Measurements from ENCODE around the gene RAD9A.

Gene RAD9A

DNA sequence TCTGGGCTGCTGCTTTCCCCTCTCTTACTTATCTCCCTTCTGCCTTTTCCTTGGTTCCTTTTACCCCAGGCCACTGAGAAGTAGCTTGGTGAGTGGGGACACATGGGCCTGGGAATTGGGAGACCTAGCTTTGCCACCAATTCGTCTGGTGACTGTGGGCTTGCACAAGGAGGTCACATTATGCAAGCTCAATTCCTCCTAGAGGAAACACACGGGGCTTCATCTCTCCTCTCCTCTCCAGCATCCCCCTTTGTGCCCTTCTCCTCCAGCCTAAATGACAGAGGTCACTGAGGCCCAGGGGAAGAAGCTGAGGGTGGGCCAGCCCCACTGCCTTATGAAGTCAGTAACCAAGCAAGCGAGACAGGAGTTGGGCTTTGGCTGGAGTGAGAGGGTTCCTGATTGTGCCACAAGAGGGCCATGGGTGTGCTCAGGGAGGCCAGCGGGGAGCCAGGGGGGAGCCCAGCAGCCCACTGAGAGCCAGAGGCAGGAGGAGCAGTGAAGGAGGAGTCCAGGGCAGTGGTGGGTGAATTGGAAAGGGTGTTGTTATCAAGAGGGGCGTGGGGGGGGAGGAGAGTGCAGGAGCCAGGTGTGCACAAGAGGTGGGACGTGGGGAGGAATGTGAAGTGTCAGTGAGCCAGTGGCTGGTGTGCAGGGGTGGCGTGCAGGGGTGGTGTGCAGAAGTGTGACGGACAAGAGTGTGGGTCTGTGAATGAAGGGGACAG is 20.4 kb upstream of the RAD9A start (continued):
- TF ChIP-seq, protein P1, sequence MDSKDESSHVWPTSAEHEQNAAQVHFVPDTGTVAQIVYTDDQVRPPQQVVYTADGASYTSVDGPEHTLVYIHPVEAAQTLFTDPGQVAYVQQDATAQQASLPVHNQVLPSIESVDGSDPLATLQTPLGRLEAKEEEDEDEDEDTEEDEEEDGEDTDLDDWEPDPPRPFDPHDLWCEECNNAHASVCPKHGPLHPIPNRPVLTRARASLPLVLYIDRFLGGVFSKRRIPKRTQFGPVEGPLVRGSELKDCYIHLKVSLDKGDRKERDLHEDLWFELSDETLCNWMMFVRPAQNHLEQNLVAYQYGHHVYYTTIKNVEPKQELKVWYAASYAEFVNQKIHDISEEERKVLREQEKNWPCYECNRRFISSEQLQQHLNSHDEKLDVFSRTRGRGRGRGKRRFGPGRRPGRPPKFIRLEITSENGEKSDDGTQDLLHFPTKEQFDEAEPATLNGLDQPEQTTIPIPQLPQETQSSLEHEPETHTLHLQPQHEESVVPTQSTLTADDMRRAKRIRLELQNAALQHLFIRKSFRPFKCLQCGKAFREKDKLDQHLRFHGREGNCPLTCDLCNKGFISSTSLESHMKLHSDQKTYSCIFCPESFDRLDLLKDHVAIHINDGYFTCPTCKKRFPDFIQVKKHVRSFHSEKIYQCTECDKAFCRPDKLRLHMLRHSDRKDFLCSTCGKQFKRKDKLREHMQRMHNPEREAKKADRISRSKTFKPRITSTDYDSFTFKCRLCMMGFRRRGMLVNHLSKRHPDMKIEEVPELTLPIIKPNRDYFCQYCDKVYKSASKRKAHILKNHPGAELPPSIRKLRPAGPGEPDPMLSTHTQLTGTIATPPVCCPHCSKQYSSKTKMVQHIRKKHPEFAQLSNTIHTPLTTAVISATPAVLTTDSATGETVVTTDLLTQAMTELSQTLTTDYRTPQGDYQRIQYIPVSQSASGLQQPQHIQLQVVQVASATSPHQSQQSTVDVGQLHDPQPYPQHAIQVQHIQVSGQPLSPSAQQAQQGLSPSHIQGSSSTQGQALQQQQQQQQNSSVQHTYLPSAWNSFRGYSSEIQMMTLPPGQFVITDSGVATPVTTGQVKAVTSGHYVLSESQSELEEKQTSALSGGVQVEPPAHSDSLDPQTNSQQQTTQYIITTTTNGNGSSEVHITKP (tag by site-specific recombination; IDR thresholded peaks at IDR 0.05), result 0 out of 2 replicates have a peak, but pooled peaks have one; percentile 13
- no peak for TF ChIP-seq ZXDB (tag by site-specific recombination; IDR thresholded peaks at IDR 0.05)
- TF ChIP-seq ZIC2 (tag by site-specific recombination; IDR thresholded peaks at IDR 0.05), result peak; percentile 92
- TF ChIP-seq ZBTB7A (tag by site-specific recombination; IDR thresholded peaks at IDR 0.05; ENCODE audit: low read depth), result 0 out of 2 replicates have a peak, but pooled peaks have one; percentile 45
- TF ChIP-seq KLF1 (tag by site-specific recombination; IDR thresholded peaks at IDR 0.05), result peak; percentile 87
- TF ChIP-seq, protein P2, sequence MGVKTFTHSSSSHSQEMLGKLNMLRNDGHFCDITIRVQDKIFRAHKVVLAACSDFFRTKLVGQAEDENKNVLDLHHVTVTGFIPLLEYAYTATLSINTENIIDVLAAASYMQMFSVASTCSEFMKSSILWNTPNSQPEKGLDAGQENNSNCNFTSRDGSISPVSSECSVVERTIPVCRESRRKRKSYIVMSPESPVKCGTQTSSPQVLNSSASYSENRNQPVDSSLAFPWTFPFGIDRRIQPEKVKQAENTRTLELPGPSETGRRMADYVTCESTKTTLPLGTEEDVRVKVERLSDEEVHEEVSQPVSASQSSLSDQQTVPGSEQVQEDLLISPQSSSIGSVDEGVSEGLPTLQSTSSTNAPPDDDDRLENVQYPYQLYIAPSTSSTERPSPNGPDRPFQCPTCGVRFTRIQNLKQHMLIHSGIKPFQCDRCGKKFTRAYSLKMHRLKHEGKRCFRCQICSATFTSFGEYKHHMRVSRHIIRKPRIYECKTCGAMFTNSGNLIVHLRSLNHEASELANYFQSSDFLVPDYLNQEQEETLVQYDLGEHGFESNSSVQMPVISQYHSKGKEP (tag by site-specific recombination; IDR thresholded peaks at IDR 0.05), result no peak

DNA sequence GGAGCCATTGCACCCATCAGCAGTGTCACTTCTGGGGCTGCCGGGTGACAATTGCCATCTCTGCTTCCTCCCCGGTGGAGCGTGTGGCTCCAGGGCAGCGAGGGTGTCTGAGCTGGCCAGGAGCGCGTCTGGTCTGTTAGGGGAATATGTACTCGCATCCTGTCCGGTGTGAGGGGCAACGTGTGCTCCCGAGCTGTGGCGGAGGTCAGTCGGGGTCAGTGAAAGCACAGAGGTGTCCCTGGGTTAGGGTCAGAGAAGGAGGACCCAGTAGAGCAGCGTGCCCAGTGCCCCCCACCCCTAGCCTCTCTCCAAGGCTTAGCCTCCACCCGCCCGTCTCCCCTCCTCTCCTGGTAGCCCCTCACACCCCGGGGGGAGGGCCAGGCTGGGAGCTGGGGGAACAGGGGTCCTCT is 19.9 kb upstream of the RAD9A start:
- no peak overlapping the region for H3K4me3 ChIP-seq (ENCODE audit: low read depth, low read length)
- ChIA-PET POLR2A (interaction anchor here (0.6 to 4.2 kb wide), 4 partner anchors 16 to 27 kb away, joined by 3 to 30 read pairs (median 4); partner anchors contain the start of genes POLD4 and RAD9A), CTCF (interaction anchor here (0.7 to 30.4 kb wide), 5 partner anchors 8 to 110 kb away, joined by 3 to 898 read pairs (median 4); partner anchors contain the start of genes CLCF1, POLD4 and RAD9A)
- H3K27ac ChIP-seq (ENCODE audit: extremely low read depth, low read depth, low read length), result no peak overlapping the region
- H3K36me3 ChIP-seq (ENCODE audit: control insufficient read depth in 2 of 2, insufficient read depth in 1 of 2, low read length in 2 of 2), result no peaks in the 10 kb centered on the region
- H3K4me1 ChIP-seq (ENCODE audit: control insufficient read depth, insufficient read depth, low read length), result peaks cover 3% of the 10 kb centered on the region; the same call in 1 of the 2 replicates
- H3K9me3 ChIP-seq (ENCODE audit: control insufficient read depth, insufficient read depth, low read depth, low read length), result no peaks in the 10 kb centered on the region
- TF ChIP-seq ZNF146 (tag by site-specific recombination; IDR thresholded peaks at IDR 0.05), result no peak
- 0 out of 2 replicates have a peak, but pooled peaks have one; percentile 5 for TF ChIP-seq ZNF600 (tag by site-specific recombination; IDR thresholded peaks at IDR 0.05)

DNA sequence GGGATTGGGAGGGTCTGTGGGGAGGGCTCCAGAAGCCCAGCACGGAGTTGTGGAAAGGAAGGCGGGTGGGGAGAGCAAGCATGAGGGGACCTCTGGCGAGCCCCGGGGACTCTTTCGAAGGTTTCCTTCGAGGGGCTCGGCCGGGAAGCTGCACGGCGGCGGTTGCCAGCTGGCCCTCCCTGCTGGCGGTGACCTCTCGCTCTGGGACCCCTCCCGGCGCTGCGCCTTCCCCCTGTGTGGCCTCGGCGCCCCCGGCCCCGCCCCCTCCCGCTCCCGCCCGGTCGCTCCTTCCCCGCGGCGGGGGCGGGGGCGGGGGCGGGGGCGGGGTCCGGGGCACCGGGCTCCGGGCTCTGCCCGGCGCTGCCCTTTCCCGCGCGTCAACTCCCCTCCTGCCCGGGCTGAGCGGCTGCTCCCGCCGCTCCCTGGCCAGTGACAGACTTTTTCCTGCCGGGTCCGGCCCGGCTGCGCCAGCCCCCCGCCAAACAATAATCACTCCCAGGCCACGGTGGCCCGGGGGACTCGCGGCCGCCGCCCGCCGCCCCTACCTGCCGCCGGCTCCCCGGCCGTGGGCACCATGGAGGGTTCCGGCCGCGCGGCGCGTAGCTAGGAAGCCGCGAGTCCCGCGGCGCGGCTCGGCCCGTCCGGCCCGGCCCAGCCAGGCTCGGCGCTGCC is 19.3 kb upstream of the RAD9A start:
- TF ChIP-seq KLF1 (tag by site-specific recombination; IDR thresholded peaks at IDR 0.05), result peak; percentile 28; the same call in 1 of the 2 replicates
- TF ChIP-seq GLIS2 (tag by site-specific recombination; IDR thresholded peaks at IDR 0.05), result peak; percentile 29; the same call in 1 of the 2 replicates
- no peak for TF ChIP-seq GLI2 (tag by site-specific recombination; IDR thresholded peaks at IDR 0.05; ENCODE audit: borderline replicate concordance, low read depth)
- peak; percentile 30; the same call in 1 of the 2 replicates for TF ChIP-seq GLIS1 (tag by site-specific recombination; IDR thresholded peaks at IDR 0.05)
- TF ChIP-seq, protein P1 (tag by site-specific recombination; IDR thresholded peaks at IDR 0.05), result peak; percentile 54
- TF ChIP-seq ZIC2 (tag by site-specific recombination; IDR thresholded peaks at IDR 0.05), result peak; percentile 54; the same call in 1 of the 2 replicates
- Histone ChIP-seq H3K4me3 (ENCODE audit: low read depth, low read length) (peak overlapping the region; percentile 57), H3K9me3 (ENCODE audit: control insufficient read depth, insufficient read depth, low read depth, low read length) (no peaks in the 10 kb centered on the region), H3K27ac (ENCODE audit: extremely low read depth, low read depth, low read length) (peak overlapping the region; percentile 37; the same call in 1 of the 2 replicates), H3K4me1 (ENCODE audit: control insufficient read depth, insufficient read depth, low read length) (peaks cover 3% of the 10 kb centered on the region; the same call in 1 of the 2 replicates), H3K36me3 (ENCODE audit: control insufficient read depth in 2 of 2, insufficient read depth in 1 of 2, low read length in 2 of 2) (no peaks in the 10 kb centered on the region)
- ChIA-PET CTCF (interaction anchor here (0.7 to 30.4 kb wide), 3 partner anchors 9 to 32 kb away, joined by 4 to 898 read pairs (median 898); partner anchors contain the start of genes CLCF1, POLD4 and RAD9A), POLR2A (interaction anchor here (0.6 to 4.2 kb wide), 4 partner anchors 18 to 28 kb away, joined by 3 to 30 read pairs (median 4); partner anchors contain the start of genes POLD4 and RAD9A)

All from HEK293 (cell line).